Fibroblast of lung (primary cell): ENCODE results near the gene SHC1.

Experiments used
- EZH2 ChIP-seq: IDR thresholded peaks from 2 replicates; pipeline ENCODE4 v1.5.1; 2012; ENCODE audit warnings: low read length, control low read depth, mild to moderate bottlenecking; ENCODE audit errors: missing control alignments
- TF ChIP-seq, protein P1 (sequence below), 2 donors: IDR thresholded peaks in 1 of 2; conservative IDR thresholded peaks in 1 of 2; 1 replicate in 1 of 2; 2 replicates in 1 of 2; pipeline ENCODE4 v1.5.1; 2011 to 2012; ENCODE audit warnings: low read length in 2 of 2, control low read depth in 1 of 2, inconsistent platforms in 1 of 2, low read depth in 1 of 2, mild to moderate bottlenecking in 1 of 2

DNA sequence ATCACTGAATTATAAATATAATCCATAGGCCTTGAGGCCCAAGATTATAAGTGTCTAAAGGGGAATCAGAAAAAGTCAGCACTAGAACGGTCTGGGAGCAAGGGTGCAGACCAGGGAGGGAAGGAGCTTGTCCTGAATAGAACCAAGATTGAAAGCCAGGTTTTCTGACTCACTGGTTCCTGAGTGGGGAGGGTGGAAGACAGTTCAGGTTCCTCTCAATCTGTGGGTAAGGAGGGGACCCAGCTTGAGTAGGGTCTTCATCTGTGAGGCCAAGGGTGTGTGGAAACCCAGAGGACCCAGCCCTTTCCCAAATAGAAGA lies 23.7 kb upstream of the SHC1 start:
- no peak for TF ChIP-seq EZH2
- TF ChIP-seq, protein P1, sequence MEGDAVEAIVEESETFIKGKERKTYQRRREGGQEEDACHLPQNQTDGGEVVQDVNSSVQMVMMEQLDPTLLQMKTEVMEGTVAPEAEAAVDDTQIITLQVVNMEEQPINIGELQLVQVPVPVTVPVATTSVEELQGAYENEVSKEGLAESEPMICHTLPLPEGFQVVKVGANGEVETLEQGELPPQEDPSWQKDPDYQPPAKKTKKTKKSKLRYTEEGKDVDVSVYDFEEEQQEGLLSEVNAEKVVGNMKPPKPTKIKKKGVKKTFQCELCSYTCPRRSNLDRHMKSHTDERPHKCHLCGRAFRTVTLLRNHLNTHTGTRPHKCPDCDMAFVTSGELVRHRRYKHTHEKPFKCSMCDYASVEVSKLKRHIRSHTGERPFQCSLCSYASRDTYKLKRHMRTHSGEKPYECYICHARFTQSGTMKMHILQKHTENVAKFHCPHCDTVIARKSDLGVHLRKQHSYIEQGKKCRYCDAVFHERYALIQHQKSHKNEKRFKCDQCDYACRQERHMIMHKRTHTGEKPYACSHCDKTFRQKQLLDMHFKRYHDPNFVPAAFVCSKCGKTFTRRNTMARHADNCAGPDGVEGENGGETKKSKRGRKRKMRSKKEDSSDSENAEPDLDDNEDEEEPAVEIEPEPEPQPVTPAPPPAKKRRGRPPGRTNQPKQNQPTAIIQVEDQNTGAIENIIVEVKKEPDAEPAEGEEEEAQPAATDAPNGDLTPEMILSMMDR (conservative IDR thresholded peaks at IDR 0.05 in 1 of 2, IDR thresholded peaks at IDR 0.05 in 1 of 2; ENCODE audit: low read depth in 1 of 2, low read length in 2 of 2), result no peak
